ENCODE data around the gene ABCA5. TPM values are rescaled to one million over a fixed set of nuclear protein-coding genes. Genes with fewer than 3 reads are reported as not detected.

ABCA5 gene
- polyA plus RNA-seq, 3 donors: 0.50 to 3.1 (median 0.73) TPM

- Histone ChIP-seq H3K4me2 (replicated peaks; ENCODE audit: extremely low read depth, low read length, poor library complexity, severe bottlenecking) (no peak overlapping the region), H3K9ac (ENCODE audit: insufficient read depth, low read length, poor library complexity, severe bottlenecking) (no peak overlapping the region), H4K20me1 (ENCODE audit: insufficient read depth, low read length) (no peaks in the 10 kb centered on the region), H3K79me2 (ENCODE audit: insufficient read depth, low read length) (no peaks in the 10 kb centered on the region), H3K4me3 (replicated peaks in 1 of 3; ENCODE audit: low read depth in 2 of 3, low read length in 3 of 3) (no peak overlapping the region), H2AFZ (ENCODE audit: insufficient read depth, low read depth, low read length, poor library complexity, severe bottlenecking) (no peak overlapping the region), H3K27me3 (ENCODE audit: control insufficient read depth in 2 of 2, insufficient read depth in 2 of 2, low read length in 2 of 2) (no peaks in the 10 kb centered on the region), H3K4me1 (ENCODE audit: control insufficient read depth in 1 of 2, insufficient read depth in 2 of 2, low read length in 2 of 2) (no peaks in the 10 kb centered on the region), H3K27ac (ENCODE audit: low read depth in 1 of 2, low read length in 2 of 2) (no peak overlapping the region), H3K9me3 (replicated peaks in 1 of 2; ENCODE audit: control insufficient read depth in 1 of 2, insufficient read depth in 1 of 2, low read length in 2 of 2) (no peaks in the 10 kb centered on the region), H3K36me3 (replicated peaks in 1 of 2; ENCODE audit: control insufficient read depth in 1 of 2, insufficient read depth in 2 of 2, low read length in 2 of 2) (no peaks in the 10 kb centered on the region)
- H3K4me3 Mint-ChIP-seq: no peak overlapping the region
- no peaks in the 10 kb centered on the region for H3K36me3 Mint-ChIP-seq
- no peaks in the 10 kb centered on the region for H3K4me1 Mint-ChIP-seq
- WGBS (ENCODE audit: insufficient coverage): no CpG with 5 or more reads among the region's 3 CpGs
- no peak for TF ChIP-seq CTCF (IDR thresholded peaks at IDR 0.05)
- no peaks in the 10 kb centered on the region for H3K27me3 Mint-ChIP-seq (ENCODE audit: low read depth in 3 of 3)
- peaks cover 0 to 5% (median 0%) of the 10 kb centered on the region in 7 donors for H3K9me3 Mint-ChIP-seq
- DNase-seq: no peak
- H3K27ac Mint-ChIP-seq: no peak overlapping the region
- intact Hi-C loops (cut with micrococcal nuclease): no loop called here
Measured at GRCh38 chr17:69339937-69340336, 13.0 kb upstream of the ABCA5 start.

- Histone ChIP-seq H3K36me3 (replicated peaks in 1 of 2; ENCODE audit: control insufficient read depth in 1 of 2, insufficient read depth in 2 of 2, low read length in 2 of 2) (no peaks in the 10 kb centered on the region), H3K9me3 (replicated peaks in 1 of 2; ENCODE audit: control insufficient read depth in 1 of 2, insufficient read depth in 1 of 2, low read length in 2 of 2) (no peaks in the 10 kb centered on the region), H3K4me3 (replicated peaks in 1 of 3; ENCODE audit: low read depth in 2 of 3, low read length in 3 of 3) (no peak overlapping the region), H3K9ac (ENCODE audit: insufficient read depth, low read length, poor library complexity, severe bottlenecking) (no peak overlapping the region), H3K27ac (ENCODE audit: low read depth in 1 of 2, low read length in 2 of 2) (no peak overlapping the region), H2AFZ (ENCODE audit: insufficient read depth, low read depth, low read length, poor library complexity, severe bottlenecking) (no peak overlapping the region), H3K79me2 (ENCODE audit: insufficient read depth, low read length) (no peaks in the 10 kb centered on the region), H3K4me2 (replicated peaks; ENCODE audit: extremely low read depth, low read length, poor library complexity, severe bottlenecking) (no peak overlapping the region), H3K4me1 (ENCODE audit: control insufficient read depth in 1 of 2, insufficient read depth in 2 of 2, low read length in 2 of 2) (no peaks in the 10 kb centered on the region), H3K27me3 (ENCODE audit: control insufficient read depth in 2 of 2, insufficient read depth in 2 of 2, low read length in 2 of 2) (peaks cover 0 to 6% of the 10 kb centered on the region in 2 donors), H4K20me1 (ENCODE audit: insufficient read depth, low read length) (no peaks in the 10 kb centered on the region)
- peaks cover 0 to 5% (median 0%) of the 10 kb centered on the region in 7 donors for H3K9me3 Mint-ChIP-seq
- H3K27me3 Mint-ChIP-seq (ENCODE audit: low read depth in 3 of 3): peaks cover 0 to 5% (median 3%) of the 10 kb centered on the region in 3 donors
- no CpG with 5 or more reads among the region's 1 CpG for WGBS (ENCODE audit: insufficient coverage)
- no peak overlapping the region for H3K4me3 Mint-ChIP-seq
- no peaks in the 10 kb centered on the region for H3K36me3 Mint-ChIP-seq
- no peak for TF ChIP-seq CTCF (IDR thresholded peaks at IDR 0.05)
- intact Hi-C loops (cut with micrococcal nuclease): no loop called here
- DNase-seq: no peak
- no peak overlapping the region for H3K27ac Mint-ChIP-seq
- no peaks in the 10 kb centered on the region for H3K4me1 Mint-ChIP-seq
Measured at GRCh38 chr17:69336996-69337395, 10.1 kb upstream of the ABCA5 start.

All from CD14-positive monocyte (primary cell).